GM21619 (cell line): ENCODE results near the gene BCL11B.
"Not testable (repeated sequence)": the region's sequence is repeated elsewhere in the genome, so short reads cannot be mapped to it uniquely, and the experiment has no call there.

Experiments used
- ATAC-seq: cut with Tn5 transposase; IDR thresholded peaks from one replicate; pipeline ENCODE4 v1.9.1; 2021; ENCODE audit not compliant: unreplicated experiment

The BCL11B gene

DNA sequence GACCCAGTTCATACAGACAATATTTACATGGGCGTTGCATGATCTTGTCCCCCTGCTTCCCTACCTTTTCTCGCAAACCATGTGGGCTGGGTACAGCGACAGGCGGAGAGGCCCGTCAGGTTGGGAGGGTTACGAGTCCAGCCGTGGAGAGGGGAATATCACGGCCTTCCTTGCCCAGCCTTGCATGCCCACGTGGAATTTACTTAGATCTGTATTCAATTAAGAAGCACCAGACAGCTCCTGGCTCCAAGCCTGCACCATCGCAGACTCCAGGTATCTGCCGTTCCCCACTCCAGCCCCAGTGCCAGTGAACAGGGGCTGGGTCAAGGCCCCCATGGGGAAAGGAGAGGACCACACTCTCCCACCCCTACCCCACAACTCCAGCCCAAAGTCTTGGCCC is 29.8 kb downstream of the BCL11B start:
- ATAC-seq, result no peak

DNA sequence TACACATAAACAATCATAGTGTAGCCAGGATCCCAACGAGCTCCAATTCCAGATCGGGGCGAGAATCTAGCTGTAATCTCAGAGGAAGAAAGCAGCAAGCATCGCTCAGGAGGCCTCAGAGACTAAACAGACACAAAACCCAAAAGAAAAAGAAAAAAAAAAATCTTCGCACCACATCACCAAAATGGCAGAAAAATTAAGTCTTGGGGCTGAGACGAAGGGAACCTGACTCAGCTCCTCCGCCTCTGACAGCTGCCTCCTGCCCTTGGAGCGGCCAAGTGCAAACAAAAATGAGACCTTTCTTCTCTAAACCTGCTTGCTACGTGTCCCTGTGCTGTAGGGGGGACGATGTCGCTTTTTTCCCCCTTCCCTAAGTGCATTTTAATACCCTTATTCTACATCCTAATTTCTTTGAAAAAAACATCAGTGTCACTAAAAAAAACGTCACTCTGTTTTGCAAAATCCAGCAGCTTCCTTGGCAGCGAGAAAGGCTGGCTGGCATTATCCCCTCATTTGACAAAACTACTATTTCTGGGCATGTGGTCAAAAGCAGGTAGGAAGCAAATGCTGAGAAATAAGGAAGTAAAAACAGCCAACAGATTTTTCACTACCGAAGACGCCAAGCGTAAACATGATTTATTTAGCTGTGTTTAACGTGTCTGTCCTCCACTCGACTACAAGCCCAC is 30.5 kb downstream of the BCL11B start:
- ATAC-seq, result no peak

DNA sequence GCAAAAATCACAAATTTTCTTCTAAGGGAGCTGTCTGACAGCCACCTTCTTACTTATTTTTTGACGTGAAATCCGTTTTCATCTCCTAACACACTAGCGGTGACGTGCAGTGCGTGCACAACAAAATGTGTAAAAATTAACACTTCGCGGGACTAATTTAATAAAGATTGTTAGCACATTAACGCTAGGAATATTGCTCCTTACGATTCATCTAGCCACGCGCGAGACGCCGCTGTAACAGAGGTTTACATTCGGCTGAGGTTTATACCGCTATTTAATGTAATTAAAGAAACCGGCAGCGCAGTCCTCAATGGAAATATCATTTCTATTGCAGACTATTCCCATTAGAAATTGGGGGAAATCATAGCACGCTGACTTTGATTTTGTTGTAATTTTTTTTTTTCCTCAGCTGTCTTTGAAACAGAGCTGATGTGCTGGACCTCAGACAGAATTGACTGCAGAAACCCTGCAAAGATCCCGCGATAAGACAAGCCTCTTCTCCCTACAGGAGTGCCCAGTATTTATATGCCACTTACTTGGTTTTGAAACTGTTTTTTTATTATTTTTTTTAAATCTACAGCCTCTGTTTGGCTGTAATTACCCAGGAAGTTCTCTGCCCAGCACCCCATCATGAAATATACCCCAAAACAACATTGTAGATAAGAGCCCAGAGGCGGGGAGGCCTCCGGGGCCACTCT is 31.2 kb downstream of the BCL11B start:
- no peak for ATAC-seq

DNA sequence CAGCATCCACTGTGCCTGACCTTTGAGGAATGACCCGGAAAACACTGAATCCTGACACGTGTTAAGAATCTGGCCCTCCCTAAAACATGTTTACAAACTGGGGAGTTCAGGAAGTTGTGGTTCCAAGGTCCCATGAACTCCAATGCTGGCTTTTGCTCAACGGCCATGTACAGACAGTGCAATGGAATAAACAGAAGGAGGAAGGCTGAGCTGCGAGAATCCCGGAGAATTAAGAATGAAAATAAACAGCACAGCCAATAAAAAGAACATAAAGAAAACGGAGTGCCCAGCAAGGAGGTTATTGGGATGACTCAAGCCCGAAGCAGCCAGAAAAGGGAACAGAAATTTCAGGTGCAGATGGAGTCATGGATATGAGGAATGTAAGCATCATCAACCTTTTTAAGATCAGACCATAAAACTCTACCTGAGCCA is 32.3 kb downstream of the BCL11B start:
- ATAC-seq, result no peak

DNA sequence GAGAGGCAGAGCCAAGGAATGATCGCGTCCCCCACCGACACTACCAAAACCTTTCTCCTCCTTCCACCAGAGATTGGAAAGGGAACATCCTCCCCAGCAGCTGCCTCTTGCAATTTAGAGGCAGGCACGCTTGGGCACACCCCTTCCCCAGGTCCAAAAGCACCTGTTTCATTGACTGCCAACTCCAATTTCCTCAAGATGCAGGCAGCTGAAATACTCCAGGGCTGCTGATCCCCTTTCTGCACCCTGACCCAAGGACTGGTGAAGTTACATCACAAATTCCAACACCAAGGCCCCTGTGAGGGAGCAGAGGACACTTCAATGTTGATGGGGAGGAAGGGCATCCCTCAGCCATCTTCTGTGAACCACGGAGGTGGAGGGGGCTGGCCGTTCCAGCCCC is 33.8 kb downstream of the BCL11B start:
- no peak for ATAC-seq

DNA sequence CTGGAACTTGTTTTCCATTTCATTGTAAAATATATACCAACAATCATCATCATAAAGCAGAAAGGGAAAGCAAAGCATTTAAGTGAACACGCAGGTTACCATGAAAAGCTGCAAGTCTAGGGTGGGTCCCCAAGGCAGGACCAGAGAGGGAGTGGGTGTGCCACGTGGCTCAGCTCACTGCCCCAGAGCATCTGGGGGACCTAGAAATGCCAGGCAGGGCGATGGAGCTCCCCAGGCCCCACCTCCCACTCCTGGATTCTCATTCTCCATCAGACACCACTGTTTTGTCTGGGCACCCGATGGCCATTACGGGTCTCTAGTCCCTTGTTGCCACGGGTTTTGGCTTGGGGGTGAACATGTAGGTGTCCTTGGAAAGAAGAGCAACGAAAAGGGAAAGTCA is 34.7 kb downstream of the BCL11B start:
- ATAC-seq, result no peak

DNA sequence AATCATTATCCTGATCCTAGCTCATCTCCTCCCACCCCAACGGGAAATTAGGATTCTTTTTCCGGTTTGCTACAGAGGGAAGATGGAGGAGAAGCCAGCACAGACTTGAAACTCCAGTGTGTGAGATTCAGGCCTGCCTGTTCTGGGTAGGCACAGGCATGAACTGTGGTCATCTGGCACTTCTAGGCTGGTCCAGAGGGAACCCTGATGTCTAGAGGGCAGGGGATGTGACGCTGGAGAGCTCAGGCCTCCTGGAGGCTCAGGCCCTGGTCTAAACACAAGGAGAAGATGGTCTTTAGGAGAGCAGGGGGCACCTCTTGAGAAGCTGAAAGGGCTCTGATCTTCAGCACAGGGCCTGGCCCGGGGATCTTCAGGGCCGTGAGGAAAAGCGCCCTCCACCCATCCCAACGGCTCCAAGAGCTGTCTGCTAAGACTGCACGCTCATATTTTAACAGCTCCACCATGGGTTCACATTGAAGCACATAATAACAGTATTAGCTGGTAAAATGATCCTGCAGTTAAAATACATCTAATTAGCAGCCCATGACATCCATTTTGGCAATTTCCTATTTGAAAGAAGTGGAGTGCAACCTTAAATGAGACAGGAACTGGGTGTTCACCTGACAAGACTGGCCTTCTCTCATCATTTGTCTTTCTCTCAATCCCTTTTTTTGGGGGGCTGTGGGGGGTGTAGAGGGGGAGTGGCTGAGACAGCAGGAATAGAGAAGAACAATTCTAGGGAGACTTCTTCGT is 35.4 kb downstream of the BCL11B start:
- ATAC-seq, result no peak

DNA sequence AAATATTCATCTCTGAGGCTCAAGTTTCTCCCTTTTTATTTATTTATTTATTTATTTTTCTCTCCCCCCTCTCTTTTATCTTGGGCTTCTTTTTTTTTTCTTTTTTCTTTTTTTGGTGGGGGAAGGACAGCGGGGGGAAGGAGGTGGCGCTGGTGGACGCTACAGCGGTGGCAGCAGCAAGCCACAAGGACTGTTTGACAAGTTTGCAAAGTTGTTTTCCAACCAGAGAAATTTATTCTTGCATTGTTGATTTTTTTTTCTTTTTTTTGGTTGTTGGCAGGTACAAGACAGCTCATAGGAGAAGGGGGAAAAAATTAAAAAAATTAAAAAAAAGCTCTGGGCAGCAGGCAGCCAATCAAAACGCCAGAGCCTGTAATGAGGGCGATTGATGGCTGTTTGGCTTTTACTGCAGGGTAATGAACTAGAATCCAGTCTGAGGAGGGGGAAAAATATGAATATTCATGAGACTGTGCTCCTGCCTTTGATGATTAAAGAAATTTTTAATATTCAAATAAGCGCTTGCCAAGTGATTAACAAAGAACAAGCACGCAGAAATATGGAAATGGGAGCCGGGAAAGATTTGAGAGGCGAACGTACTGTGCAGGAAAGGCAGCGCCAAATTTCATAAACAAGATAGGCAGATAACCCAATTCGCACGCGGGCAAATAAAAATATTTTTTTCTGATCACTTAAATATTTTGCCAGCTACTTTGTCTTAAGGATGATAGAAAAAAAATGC is 36.2 kb downstream of the BCL11B start:
- ATAC-seq, result no peak

DNA sequence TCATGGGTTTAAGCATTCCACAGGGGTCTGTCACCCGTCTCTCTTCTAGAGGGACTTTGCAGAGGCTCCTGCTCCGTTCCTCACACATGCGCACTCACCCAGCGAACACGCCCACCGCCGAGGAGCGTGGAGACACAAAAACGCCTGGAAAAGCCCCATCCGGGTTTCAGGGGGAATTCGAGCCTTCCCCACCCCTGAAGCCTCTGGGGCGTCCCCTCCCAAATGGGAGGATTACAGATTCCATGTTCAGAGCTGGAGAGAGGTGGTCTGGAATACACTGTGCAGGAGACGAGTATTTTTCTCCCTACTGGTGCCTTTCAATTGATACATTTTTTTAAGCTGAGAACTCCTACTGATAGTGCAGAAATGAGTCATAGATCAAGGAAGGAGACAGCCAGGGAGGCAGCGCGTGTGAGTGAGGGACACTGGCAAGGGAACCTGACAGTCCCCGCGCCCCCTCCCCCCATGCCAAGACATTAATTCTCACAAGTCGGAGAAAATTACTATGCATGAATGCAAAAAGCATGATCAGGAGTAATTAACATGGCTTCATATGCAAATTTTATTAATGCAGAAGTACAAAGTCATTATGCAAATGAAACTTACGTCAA is 36.9 kb downstream of the BCL11B start:
- ATAC-seq, result no peak

DNA sequence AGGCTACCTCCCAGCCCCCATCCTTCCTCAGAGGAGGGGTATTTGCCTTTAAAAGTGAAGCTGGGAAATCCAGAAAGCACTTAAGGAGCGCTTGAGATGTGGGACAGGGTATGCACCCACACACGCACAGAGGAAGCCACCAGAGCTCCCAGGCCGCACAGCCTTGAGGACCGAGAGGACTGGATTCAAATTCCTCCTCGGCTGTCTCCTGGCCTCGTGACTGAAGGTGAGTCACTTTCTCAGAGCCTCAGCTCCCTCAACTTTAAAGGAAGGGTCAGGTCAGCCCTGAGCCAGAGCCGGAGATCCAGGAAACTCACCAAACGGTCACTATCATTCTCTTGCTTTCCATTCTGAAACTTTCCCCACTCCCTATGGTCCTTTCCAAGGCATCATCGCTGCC is 37.6 kb downstream of the BCL11B start:
- ATAC-seq, result no peak

DNA sequence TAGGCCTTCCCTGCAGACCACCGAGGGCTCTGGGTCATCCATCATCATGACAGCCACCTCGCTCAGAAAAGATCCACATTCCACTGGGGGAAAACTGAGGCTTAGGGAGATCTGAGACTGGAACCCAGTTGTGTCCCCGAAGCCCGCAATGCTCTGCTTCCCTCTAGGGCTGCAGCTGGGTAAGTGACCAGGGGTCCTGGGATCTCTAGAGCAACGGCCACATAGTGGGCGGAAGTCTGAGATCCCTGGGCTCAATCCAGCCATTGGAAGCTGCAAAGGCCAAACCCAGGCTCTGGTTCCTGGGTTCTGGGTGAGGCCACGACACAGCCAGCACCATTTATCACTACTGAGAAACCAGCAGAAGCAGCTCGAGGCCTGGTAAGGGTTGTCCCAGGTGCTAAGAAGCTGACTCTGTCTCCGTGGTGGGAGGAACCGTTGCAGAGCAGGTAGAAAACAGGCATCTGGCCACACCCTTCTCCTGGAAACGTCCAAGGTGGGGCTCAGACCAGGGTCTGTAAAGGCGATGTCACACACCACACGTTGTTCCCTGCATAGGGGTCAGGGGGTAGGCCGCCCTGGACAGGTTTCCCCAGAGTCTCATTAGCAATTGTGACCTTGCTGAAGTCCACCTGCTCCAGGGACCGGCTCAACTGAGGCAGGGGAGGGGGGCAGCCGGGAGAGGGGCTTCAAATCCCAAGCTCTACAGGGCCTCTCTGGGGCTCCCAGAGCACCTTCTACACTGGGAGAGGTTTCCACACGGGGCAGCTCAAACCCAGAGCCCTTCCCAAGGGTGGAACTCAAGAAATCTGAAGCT is 38.6 kb downstream of the BCL11B start:
- ATAC-seq, result no peak

DNA sequence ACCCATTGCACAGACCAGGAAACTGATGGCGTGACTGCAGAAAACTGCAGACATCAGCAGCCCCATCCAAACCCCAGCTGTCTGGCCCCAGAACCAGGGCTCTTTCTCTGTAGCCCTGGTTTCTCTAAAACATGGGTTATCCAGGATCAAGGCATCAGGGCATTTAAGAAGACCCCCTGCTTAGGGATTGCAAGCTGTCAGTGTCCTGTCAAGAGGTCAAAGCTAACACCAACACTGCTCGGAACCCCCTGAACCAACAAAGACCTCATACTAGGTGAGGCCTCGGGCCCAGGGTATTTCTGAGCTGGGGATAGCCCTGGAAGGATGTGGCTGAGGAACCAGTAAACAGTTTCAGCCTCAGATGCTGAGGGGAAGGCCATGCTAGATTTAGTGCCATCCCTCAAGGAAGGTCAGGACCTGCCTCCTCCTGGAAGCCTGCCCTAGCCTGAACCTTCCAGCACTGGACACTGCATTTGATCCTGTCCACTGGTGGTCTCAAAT is 39.2 kb downstream of the BCL11B start:
- no peak for ATAC-seq

DNA sequence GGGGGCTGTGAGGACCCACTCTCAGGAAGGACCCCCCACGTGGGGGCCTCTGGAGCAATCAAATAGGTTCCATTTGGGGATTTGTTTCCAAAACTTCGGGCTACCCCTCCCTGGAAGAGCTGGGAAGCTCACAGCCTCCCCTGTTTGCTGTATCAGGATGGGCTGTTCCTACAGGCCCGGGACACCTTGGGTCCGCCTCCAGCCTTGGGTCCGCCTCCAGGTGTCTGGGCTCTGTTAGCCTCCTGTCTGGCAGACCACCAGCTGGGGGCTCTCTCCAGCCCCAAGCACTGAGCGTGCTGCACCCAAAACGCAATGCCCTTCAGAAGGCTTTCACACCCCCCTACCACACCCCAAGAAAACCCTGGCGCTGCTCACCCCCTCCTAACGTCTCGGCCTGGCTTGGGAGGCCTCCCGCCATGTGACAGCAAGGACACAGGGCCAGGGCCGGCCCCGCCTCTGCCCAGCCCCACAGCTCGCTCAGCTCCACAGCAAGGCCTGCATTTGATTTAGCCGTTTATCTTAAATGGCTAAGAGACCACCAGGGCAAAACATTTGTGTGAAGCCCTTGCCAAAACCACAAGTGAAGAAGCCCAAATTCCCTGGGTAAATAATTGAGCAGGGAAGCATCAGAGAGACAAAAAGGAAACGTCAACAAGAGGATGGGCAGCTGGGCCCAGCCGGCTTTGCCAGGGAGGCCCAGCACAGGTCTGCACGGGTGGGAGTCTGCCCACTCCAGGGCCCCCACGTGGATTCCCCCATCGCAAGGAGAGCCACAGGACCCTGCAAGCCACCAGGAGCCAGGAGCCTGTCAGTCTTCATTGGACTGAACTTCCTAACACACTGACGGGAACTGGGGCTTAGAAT is 39.9 kb downstream of the BCL11B start:
- no peak for ATAC-seq

DNA sequence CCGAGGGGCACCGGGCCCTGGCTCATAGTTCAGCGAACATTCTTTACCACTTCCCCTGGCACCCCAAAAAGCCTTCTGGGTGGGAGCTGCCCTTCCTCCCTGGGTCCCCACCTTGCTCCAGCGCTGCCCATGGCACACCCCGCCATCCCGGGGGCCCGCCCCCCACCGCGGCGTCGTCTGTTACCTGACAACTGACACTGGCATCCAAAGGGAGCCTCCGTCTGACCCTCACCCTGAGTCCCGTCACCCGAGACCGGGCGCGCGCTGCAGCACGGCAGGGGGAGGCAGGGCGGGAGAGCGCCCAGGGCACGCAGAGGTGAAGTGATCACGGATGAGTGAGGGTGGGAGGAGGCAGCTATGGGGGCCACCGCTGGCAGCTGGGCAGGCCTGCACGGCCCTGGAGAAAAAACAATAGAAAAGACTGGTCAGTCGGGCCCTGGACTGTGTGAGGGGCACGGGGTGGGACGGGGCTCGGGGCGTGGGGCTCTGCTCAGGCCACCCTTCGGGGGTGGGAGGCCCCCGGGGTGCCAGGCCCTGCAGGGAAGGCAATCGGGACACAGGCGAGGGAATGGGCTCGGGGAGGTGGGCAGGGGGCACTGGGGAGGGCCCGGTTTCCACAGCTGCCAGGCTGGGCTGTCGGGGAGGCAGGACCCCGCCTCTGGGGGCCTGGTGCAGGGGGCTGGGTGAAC is 40.7 kb downstream of the BCL11B start:
- ATAC-seq, result no peak

DNA sequence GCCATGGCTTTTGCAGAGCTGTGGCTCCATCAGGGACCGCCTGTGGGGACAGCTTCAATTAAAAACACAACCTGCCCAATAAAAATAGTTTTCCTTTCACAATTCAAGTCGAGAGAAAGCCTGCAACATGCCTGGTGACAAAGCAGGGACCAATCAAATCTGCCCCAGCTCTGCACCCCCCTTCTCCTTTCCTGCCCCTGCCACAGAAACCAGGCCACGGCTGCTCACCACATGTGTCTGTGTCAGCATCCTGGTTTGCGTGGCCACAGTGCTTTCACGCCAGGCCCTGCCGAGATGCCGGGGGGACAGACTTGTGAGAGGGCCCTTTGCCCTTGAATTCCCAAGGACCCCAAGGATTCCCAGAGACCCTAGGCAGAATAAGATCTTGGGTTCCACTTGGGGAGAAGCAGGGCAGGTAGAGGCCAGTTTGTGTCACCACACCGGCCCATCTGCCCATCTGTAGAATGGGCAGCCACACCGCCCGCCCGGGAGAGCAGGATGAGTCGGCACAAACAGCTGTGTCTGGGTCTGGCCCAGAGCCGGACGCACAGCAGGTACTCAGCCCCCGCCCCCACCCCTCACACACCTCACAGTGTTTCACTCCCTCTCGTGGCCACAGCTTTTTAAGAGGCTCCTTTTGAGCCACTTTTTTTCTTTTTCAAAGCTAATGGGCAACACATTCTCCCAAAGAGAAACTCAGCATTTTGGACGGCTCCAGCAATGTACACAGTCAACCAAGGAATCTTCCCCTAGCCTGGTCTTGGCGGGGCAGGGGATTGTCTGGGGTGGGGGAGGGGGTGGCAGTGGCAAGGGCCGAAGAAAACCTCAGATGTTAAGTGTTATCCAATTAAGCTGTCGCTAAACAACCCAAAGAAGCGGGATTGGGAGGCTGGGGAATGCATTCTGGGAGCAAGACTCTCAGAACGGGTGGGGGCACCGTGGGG is 41.5 kb downstream of the BCL11B start:
- ATAC-seq, result no peak

DNA sequence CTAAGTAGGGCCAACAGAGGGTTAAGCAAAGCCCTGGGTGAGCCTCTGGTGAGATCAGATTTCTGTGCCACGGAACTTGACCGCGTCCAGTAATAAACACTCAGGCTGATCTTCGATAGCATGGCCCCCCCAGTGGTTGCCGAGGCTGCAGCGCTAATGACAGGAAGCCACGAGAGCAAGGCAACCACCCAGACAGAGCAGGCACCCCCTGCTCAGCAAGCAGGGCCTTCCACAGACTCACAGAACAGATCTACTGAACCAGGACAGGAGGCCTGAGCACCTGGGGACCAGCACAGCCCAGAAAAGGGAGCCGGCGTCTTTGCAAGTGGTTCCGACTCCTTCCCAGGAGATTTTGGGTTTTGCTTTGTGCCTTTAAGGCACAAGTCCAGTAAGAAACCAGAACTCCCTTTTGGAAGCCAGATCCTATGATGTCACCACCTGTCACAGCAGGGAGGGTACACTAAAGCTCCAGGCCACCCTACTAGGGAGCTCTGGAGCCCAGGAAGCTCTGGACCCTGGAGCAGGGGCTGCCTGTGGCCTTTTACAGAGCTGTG is 42.3 kb downstream of the BCL11B start:
- no peak for ATAC-seq

DNA sequence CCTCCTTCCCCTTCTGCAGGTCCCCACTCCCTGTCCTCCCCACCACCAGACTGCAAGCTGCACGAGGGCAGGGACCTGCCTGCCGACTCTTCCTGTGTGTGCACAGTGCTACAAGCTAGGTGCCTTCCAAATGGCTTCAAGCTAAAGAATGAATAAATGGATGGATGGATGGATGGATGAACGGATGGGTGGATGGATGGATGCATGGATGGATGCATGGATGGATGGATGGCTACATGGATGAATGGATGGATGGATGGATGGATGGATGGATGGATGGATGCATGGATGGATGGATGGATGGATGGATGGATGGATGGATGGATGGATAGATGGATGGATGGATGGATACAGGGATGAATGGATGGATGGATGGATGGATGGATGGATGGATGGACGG is 43.2 kb downstream of the BCL11B start:
- not testable (repeated sequence) for ATAC-seq
